ENCODE measurements around the gene TUBGCP5. TPM values are rescaled to one million over a fixed set of nuclear protein-coding genes. Genes with fewer than 3 reads are reported as not detected.
"Not testable (repeated sequence)": the region's sequence is repeated elsewhere in the genome, so short reads cannot be mapped to it uniquely, and the experiment has no call there.

Gene TUBGCP5
- 23.5 TPM for total RNA-seq

DNA sequence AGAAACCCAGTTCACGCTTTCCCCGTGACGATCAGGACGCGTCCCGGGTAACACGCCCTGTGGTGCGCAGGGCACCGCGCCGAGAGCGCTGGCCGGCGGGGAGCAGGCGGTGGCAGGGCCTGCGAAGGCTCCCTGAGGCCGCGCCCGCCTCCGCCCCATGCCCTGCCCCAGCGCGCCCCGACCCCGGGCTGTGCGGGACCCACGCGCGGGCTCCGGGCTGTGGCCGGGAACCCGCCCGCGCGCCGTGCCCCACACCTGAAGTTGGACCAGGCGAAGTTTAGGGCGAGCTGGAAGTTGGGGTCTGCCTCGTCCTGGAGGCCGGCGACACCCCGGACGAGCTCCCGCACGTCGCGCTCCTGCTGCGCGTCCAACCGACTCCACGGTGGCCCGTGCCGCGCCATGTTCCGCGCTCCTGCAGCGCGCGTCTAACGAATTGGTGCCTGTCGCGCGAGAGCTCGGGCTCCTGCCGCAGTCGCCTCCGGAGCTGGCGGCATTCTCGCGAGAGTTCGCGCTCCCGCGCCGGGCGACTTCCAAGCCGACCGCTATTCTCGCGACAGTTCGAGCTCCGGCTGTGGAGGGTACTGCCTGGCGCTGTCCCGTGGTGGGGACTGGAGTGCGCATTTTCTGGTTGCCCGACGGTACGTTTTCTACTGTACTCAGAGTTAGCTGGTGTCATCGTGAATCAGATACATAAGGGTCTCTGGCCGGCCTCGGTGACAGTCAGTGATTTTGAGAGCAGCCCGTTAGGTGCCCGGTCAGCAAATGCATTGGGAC is at the start of gene TUBGCP5:
TUBGCP5 (minus strand) TSS at position 427 of the 774 bp plus-strand sequence; CDS start at position 401, 26 bp downstream.
- ATAC-seq (peak; percentile 100), DNase-seq (ENCODE audit: low spot score) (peak; percentile 99)
- intact Hi-C loops (cut with DNase I): no loop called here

DNA sequence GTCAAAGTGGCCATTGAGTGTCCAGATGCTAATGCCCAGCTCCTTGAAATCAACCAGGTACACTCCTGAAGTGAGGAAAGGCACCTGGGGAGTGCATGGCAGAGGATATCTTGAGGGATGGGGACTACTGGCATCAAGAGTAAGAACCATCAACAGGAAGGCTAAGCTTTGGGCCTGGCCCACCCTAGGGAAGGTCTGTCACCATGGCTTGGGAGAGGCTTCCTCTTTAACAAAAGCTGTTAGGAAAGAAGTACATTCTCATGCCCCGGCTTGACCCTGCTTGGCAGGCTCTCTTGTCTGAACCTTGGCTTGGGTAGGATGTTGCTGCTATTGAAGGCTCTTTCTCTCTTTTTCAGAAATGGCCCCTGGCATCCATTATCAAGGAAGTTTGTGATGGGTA is 43.7 kb upstream of the TUBGCP5 start:
- ATAC-seq (no peak), DNase-seq (ENCODE audit: low spot score) (no peak)
- intact Hi-C loops (cut with DNase I): no loop called here

DNA sequence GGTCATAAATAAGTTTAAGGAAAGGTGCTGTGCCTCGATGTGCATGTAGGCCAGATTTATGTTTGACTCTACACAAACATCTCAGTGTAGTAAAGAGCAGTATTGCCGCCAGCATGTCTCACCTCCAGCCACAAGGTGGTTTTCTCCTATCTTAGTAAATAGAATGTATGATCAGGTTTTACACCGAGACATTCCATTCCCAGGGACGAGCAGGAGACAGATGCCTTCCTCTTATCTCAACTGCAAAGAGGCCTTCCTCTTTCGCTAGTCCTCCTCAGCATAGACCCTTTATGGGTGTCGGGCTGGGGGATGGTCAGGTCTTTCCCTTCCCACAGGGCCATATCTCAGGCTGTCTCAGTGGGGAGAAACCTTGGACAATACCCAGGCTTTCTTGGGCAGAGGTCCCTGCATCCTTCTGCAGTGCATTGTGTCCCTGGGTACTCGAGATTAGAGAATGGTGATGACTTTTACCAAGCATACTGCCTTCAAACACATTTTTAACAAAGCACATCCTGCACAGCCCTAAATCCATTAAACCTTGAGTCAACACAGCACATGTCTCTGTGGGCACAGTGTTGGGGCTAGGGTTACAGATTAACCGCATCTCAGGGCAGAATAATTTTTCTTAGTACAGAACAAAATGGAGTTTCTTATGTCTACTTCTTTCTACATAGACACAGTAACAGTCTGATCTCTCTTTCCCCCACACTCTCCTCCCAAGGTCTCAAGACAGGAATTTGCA is 42.8 kb upstream of the TUBGCP5 start:
- ATAC-seq; intact Hi-C loops (cut with DNase I); DNase-seq (ENCODE audit: low spot score): not testable (repeated sequence)

DNA sequence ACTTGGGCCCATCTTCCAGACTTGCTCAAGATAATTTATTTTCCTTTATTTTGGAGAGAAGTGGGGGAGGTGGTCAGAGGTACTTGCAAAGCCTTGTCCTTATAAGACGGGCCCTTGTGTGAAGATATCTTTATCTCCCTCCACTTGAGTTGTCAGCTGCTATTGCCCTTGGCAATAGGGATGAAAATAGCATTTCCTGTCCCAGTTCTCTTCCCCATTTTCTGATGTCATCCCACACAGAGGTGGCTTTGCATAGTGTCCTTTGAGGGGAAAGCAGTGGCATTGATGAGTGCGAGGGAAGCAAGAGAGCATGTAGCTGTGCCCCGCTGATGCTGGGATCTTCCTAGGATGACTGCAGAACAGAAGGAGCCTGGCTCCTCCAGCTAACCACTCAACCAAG is 41.9 kb upstream of the TUBGCP5 start:
- ATAC-seq (no peak), DNase-seq (ENCODE audit: low spot score) (no peak)
- intact Hi-C loops (cut with DNase I): no loop called here

DNA sequence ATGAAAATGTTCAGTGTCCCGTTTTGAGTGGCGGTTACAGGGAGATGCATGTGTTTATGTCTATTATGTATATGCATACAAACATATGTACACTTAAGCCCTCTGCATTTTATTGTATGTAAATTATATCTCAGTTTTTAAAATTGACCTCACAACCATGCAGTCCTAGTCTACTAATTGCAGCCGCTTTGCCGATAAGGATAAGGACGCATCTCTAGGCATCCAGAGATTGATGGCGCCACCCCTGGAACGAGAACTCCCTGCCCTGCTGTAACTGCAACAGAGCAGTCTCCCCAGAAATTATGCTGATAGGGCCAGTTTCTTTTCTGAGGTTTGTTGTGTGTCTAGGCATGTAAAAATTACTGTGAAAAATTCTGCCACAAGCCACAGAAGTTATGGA is 40.4 kb upstream of the TUBGCP5 start:
- intact Hi-C loops (cut with DNase I): no loop called here
- DNase-seq (ENCODE audit: low spot score): no peak

DNA sequence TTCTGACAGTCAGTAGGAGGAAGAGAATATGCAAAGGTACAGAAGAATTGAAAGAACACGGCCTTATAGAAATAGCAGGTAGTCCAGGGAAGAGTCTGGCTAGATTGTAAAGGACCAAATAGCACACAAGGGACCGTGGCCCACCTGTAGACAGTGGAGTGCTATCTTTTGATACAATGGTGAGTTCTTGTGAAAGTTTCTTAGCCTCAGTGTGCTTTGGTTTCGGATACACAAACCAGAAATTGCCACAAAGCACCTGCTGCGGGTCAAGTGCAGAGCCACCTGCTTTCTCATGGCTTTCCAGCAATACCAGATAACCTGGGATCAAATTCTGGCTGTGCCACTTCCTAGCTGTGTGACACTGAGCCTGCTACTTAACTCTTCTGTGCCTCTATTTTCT is 36.6 kb upstream of the TUBGCP5 start:
- ATAC-seq (no peak), DNase-seq (ENCODE audit: low spot score) (no peak)
- intact Hi-C loops (cut with DNase I): no loop called here

More for the DNA sequence above, 40.4 kb upstream of the TUBGCP5 start:
- no peak for ATAC-seq

DNA sequence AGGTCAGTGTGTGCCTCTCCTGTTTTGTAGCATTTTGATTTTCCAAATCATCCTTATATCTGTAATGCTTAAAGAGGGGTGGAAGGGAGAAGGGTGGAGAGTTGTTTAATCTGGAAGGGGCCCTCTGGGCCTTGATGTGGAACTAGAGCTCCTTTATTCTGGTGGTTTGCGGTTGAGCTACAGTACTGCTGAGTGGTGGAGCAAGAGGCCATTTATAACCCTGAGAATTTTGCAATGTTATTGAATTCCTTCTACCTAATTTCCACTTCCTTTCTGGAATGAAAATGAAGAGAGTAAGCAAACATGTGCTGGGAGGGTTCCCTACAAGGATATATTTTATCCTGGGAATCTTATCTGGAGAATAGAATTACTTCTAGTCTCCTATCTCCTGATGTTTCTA is 35.3 kb upstream of the TUBGCP5 start:
- ATAC-seq: no peak

DNA sequence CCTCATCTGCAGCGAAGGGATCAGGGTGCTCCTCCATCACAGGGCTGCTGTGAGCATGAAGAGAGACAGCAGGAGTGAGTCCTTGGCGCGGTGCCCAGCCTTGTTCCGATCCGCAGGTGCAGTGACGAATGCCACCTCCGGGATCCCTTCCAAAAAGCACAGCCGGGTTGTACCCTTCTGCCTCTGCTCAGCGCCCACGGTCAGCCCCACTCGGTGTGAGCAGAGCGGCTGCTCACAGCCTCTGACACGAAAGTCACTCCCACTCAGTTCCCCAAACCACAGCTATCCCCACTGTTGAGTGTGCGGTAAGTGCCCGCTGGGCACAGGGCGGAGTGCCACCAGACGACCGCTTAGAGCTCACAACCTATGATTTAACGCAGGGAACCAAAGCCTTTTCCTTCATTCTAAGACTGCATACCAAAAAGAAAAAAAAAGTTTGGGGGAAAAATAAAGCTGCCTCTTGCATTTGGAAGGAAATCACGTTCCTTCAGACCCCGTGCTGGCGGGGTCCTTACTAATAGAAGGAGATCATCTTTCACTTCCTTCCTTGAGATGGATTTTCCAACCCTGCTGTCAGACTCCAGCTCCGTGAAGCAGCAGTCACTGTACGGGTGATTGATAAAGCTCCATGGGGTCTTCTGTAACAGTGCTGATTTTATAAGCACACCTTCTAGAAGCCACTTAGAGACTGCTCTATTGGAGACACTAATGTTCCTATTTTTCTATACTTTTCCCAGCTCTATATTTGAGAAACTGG is 34.7 kb upstream of the TUBGCP5 start:
- peak; percentile 45 for ATAC-seq
- intact Hi-C loops (cut with DNase I): loop anchor here (5.0 kb wide), 1 partner anchor 418 kb away; no protein-coding TSS in a partner anchor
- no peak for DNase-seq (ENCODE audit: low spot score)

More for the DNA sequence above, 35.3 kb upstream of the TUBGCP5 start:
- DNase-seq (ENCODE audit: low spot score): no peak
- intact Hi-C loops (cut with DNase I): loop anchor here (5.0 kb wide), 1 partner anchor 418 kb away; no protein-coding TSS in a partner anchor

DNA sequence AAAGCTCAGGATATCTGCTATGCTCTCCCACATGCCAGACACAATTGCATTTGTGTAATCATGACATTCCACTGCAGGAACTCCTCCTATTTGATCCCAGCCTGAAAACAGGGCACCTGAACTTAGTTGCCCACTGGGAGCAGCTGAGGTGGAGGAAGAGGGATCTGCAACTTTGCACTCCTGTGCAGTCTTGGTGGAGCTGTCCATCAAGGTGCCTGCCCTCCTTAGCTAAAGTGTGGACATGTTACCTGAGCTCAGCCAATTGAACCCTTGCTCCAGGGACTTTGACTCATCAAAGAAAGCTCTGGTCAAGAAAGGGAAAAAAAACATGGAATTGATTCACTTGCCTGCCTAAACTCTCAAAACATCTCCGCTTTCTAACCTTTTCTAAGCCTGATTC is 33.3 kb upstream of the TUBGCP5 start:
- ATAC-seq: no peak
- intact Hi-C loops (cut with DNase I): loop anchor here (5.0 kb wide), 1 partner anchor 420 kb away; no protein-coding TSS in a partner anchor
- DNase-seq (ENCODE audit: low spot score): no peak

DNA sequence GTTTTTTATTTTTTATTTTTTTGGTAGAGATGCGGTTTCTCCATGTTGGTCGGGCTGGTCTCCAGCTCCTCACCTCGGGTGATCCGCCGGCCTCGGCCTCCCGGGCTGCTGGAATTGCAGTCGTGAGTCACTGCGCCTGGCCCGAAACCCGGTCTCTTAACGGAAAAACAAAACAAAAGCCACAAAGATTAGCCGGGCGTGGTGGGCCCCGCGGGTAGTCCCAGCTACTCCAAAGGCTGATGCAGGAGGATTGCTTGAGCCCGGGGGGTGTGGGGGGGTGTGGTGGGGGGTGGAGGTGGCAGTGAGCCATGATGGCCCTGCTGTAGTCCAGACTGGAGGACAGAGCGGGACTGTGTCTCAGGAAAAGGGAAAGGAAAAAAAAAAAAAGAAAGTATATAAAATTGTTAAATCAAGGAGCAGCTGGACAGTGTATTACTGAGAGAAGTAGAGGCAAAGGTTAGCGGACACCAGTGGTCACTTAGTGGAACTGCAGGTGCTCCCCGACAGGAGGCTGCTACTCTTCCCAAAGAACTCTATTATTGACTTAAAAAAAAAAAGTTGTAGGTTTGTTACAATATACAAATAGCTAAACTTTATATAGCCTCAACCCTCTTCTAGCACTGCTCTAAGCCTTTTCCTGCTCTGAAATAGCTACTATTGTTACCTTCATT is 30.3 kb upstream of the TUBGCP5 start:
- DNase-seq (ENCODE audit: low spot score): no peak
- ATAC-seq: no peak
- intact Hi-C loops (cut with DNase I): loop anchor here (5.0 kb wide), 1 partner anchor 423 kb away; no protein-coding TSS in a partner anchor

DNA sequence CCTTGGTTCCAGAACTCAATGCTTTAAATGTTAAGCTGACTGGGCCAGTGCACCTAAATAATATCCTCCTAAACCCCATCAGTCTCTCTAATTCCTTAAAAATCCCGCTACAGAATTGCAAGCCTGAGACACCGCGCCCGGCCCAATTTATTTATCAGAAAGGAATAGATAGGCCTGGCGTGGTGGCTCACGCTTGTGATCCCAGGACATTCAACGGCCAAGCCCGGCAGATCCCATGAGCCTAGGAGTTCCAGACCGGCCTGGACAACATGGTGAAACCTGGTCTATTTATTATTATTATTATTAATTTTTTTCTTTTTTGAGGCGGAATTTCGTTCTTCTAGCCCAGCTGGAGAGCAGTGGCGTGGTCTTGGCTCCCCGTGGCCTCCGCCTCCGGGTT is 28.0 kb upstream of the TUBGCP5 start:
- DNase-seq (ENCODE audit: low spot score): no peak
- no peak for ATAC-seq
- intact Hi-C loops (cut with DNase I): no loop called here

DNA sequence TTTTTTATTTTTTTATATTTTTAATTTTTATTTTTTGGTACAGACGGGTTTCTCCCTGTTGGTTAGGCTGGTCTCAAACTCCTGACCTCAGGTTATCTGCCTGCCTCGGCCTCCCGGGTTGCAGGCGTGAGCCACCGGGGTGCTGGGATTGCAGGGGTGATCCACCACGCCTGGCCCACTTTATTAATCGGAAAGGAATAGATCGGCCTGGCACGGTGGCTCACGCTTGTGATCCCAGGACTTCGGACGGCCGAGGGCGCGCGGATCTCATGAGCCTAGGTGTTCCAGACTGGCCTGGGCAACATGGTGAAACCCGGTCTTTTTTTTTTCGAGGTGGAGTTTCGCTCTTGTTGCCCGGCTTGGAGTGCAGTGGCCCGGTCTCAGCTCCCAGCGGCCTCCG is 26.5 kb upstream of the TUBGCP5 start:
- intact Hi-C loops (cut with DNase I): no loop called here
- DNase-seq (ENCODE audit: low spot score) (no peak), ATAC-seq (no peak)

DNA sequence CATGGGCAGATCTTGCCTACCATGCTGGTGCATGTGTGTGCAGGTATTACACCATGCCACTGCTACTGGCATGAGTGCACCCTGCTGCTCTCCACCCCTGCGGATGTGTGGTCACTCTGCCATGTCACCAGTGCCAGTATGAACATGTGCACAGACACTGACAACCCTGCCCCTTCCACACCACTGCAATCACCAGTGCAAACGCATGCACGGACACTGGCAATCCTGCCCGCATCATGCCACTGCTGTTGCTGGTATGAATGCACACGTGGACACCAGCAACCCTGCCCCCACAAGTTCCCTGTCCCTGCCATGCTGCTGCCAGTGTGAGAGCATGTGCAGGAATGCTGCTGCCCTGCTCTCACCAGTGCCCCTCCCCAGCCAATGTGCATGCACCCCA is 24.8 kb upstream of the TUBGCP5 start:
- no peak for DNase-seq (ENCODE audit: low spot score)
- intact Hi-C loops (cut with DNase I): no loop called here
- ATAC-seq: no peak

DNA sequence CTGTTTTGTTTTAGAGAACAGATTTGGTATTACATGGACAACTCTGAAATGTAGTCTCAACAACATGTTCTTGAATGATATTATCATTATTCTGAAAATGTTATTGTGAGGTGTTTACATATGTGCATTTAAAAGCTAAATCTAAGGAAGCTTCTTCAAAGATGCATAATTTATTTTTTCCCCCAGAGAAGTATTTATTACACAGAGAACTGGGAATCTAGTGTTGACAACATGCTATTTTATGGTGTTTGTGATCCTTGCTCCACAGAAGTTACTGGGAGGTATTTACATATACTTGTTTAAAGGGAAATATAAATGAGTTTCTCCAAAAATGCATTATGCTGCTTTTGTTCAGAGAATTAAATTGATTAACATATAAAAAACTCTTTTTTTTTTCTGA is 18.3 kb upstream of the TUBGCP5 start:
- ATAC-seq (no peak), DNase-seq (ENCODE audit: low spot score) (no peak)
- intact Hi-C loops (cut with DNase I): no loop called here

DNA sequence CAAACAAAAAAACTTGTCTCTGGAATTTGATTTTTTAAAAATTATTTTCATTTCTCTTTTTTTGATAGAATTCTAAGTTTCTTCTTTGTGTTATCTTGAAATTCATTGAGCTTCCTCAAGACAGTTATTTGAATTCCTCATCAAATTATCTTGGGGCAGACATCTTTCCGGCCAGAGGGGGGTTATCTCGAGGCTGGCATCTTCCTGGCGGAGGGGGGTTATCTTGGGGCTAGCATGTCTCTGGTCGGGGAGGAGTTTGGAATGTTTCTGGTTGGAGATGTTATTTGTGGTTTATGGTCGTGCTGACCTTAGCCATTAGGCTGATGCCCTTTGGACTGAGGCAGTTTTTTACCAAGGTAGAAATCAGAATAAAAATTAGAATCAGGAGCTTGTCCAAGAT is 15.9 kb upstream of the TUBGCP5 start:
- intact Hi-C loops (cut with DNase I): no loop called here
- no peak for ATAC-seq
- no peak for DNase-seq (ENCODE audit: low spot score)

DNA sequence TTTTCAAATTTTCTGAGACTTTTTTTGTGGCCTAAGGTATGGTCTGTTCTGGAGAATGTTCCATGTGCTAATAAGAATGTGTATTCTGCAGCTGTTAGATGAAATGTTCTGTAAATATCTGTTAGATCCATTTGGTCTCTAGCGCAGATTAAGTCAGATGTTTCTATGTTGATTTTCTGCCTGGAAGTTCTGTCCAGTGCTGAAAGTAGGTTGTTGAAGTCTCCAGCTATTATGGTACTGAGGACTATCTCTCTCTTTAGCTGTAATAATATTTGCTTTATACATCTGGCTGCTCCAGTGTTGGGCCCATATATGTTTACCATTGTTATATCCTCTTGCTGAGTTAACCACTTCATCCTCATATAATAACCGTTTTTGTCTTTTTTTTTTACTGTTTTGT is 13.2 kb upstream of the TUBGCP5 start:
- intact Hi-C loops (cut with DNase I): no loop called here
- DNase-seq (ENCODE audit: low spot score): no peak
- ATAC-seq: no peak

DNA sequence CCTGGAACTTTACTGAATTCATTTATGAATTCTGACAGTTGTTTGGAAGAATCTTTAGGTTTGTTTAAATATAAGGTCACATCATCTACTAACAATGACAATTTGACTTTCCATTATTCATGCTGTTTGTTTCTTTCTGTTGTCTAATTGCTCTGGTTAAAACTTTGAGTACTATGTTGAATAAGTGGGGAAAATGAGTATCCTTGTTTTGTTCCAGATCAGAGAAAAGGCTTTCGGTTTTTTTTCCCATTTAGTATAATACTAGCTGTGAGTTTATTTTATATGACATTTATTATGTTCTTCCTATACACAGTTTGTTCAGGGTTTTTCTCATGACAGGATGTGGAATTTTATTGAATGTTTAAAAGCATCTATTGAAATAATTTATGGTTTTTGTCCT is 11.3 kb upstream of the TUBGCP5 start:
- ATAC-seq: no peak
- intact Hi-C loops (cut with DNase I): no loop called here
- no peak for DNase-seq (ENCODE audit: low spot score)

DNA sequence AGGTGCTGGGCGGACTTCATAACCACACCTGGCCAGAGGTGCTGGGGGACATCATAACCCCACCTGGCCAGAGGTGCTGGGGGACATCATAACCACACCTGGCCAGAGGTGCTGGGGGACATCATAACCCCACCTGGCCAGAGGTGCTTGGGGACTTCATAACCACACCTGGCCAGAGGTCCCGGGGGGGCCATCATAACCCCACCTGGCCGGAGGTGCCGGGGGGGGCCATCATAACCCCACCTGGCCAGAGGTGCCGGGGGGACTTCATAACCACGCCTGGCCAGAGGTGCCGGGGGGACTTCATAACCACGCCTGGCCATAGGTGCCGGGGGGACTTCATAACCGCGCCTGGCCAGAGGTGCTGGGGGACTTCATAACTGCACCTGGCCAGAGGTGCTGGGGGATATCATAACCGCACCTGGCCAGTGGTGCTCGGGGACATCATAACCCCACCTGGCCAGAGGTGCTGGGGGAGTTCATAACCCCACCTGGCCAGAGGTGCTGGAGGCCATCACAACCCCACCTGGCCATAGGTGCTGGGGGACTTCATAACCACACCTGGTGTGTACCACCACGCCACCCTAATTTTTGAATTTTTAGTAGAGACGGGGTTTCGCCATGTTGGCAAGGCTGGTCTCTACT is 10.7 kb upstream of the TUBGCP5 start:
- no peak for DNase-seq (ENCODE audit: low spot score)
- intact Hi-C loops (cut with DNase I): no loop called here
- ATAC-seq: no peak

Data from sciatic nerve (tissue), 2 donors.